ENCODE data around the gene IST1.

GRCh38 chr16:71904239-71904638 is 8.9 kb downstream of the IST1 start:
- no peak for TF ChIP-seq CTCF (IDR thresholded peaks at IDR 0.05)
- TF ChIP-seq ZFX (IDR thresholded peaks at IDR 0.05; ENCODE audit: borderline replicate concordance), result no peak

Measured in 22Rv1 (cell line).